Keratinocyte (primary cell): ENCODE data around the gene SMOC1.
A peak's percentile ranks its signal among the peaks of the same experiment; 100 is the strongest.

Source experiments
- EZH2 ChIP-seq: IDR thresholded peaks from one replicate; pipeline ENCODE4 v1.6.1; 2012; ENCODE audit warnings: inconsistent platforms, mild to moderate bottlenecking, low read length, moderate library complexity
- TF ChIP-seq, protein P1 (sequence below), 3 experiments: IDR thresholded peaks in 1 of 3; conservative IDR thresholded peaks in 1 of 3; optimal IDR thresholded peaks in 1 of 3; 2 replicates in 2 of 3; 3 replicates in 1 of 3; pipeline versions ENCODE3 to v1.5.1; 2011; ENCODE audit warnings: low read length in 3 of 3, mild to moderate bottlenecking in 3 of 3, moderate library complexity in 2 of 3, control low read depth in 1 of 3, inconsistent platforms in 1 of 3; ENCODE audit not compliant: insufficient read depth in 2 of 3; ENCODE audit errors: extremely low read depth in 1 of 3

DNA sequence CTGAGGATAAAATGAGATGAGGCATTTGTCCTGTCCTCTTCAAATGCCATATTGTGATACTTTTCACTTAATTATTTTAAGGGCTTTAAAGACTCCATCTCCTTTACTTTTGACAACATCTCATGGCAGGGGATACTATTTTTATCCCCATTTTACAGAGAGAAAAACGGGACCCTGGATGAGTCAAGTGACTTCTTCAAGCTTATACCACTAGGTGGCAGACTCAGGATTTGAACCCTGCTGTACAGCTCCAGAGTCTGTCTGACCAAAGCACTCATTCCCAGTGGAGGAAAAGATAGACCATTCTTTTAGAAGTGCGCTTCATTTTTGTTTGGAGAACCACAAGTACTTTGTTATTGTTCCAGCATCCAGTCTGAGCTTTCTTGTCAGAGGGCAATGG, 1.7 kb upstream of the SMOC1 start:
- TF ChIP-seq EZH2, result no peak
- TF ChIP-seq, protein P1, sequence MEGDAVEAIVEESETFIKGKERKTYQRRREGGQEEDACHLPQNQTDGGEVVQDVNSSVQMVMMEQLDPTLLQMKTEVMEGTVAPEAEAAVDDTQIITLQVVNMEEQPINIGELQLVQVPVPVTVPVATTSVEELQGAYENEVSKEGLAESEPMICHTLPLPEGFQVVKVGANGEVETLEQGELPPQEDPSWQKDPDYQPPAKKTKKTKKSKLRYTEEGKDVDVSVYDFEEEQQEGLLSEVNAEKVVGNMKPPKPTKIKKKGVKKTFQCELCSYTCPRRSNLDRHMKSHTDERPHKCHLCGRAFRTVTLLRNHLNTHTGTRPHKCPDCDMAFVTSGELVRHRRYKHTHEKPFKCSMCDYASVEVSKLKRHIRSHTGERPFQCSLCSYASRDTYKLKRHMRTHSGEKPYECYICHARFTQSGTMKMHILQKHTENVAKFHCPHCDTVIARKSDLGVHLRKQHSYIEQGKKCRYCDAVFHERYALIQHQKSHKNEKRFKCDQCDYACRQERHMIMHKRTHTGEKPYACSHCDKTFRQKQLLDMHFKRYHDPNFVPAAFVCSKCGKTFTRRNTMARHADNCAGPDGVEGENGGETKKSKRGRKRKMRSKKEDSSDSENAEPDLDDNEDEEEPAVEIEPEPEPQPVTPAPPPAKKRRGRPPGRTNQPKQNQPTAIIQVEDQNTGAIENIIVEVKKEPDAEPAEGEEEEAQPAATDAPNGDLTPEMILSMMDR (optimal IDR thresholded peaks at IDR 0.05 in 1 of 3, IDR thresholded peaks at IDR 0.05 in 1 of 3, conservative IDR thresholded peaks at IDR 0.05 in 1 of 3; ENCODE audit: extremely low read depth in 1 of 3, insufficient read depth in 2 of 3, low read length in 3 of 3), result peak; percentile 45 to 66 (median 50)
